ENCODE data around the gene GARRE1. TPM values are rescaled to one million over a fixed set of nuclear protein-coding genes. Genes with fewer than 3 reads are reported as not detected.
"Not testable (repeated sequence)": the region's sequence is repeated elsewhere in the genome, so short reads cannot be mapped to it uniquely, and the experiment has no call there.

Gene GARRE1, protein sequence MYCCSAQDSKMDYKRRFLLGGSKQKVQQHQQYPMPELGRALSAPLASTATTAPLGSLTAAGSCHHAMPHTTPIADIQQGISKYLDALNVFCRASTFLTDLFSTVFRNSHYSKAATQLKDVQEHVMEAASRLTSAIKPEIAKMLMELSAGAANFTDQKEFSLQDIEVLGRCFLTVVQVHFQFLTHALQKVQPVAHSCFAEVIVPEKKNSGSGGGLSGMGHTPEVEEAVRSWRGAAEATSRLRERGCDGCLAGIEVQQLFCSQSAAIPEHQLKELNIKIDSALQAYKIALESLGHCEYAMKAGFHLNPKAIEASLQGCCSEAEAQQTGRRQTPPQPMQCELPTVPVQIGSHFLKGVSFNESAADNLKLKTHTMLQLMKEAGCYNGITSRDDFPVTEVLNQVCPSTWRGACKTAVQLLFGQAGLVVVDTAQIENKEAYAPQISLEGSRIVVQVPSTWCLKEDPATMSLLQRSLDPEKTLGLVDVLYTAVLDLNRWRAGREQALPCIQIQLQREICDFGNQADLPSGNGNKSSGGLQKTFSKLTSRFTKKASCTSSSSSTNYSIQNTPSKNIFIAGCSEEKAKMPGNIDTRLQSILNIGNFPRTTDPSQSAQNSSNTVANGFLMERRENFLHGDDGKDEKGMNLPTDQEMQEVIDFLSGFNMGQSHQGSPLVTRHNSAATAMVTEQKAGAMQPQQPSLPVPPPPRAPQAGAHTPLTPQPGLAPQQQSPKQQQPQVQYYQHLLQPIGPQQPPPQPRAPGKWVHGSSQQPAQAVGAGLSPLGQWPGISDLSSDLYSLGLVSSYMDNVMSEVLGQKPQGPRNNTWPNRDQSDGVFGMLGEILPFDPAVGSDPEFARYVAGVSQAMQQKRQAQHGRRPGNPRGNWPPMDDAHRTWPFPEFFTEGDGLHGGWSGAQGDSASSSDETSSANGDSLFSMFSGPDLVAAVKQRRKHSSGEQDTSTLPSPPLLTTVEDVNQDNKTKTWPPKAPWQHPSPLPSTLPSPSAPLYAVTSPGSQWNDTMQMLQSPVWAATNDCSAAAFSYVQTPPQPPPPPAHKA (N-terminal part only)
- 13.1 TPM for polyA plus RNA-seq (2013, experiment 1 of 2; ENCODE audit: insufficient read length)
- polyA plus RNA-seq (2013, experiment 2 of 2; ENCODE audit: insufficient read length), result 12.2 TPM

DNA sequence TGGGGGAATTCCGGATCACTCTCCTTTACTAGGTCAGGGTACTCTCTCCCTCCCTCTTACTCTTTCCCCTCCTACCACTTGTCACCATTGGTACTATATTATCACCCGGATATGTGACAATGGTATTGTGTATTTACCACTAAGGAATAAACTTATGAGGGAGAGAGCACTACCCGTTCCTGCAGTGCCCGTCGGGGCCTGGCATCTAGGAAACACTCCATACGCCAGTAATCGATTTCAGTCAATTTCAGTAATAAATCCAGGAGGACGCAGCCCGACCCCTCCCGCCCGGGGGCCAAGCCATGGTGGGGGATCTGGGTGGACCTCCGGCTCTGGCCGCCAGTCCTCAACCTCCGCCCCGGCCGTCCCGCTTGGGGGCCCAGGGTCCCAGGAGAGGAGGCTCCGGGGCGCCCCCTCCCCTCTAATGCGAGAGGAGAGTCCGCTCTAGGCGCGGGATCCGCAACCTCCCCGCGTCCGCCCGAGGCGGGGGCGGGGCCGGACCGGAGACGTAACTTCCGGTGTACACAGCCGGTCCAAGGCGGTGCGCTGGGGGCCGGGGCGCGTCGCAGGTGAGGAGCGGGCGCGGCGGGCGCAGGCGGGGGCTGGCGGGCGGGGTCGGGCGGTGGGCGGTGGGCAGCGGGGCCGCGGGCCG is at the start of gene GARRE1:
Gene GARRE1, plus strand, starts transcription at position 509 of the 652 bp plus-strand sequence. CDS start 45,920 bp downstream, outside the sequence.
- DNase-seq, result peak; percentile 68

DNA sequence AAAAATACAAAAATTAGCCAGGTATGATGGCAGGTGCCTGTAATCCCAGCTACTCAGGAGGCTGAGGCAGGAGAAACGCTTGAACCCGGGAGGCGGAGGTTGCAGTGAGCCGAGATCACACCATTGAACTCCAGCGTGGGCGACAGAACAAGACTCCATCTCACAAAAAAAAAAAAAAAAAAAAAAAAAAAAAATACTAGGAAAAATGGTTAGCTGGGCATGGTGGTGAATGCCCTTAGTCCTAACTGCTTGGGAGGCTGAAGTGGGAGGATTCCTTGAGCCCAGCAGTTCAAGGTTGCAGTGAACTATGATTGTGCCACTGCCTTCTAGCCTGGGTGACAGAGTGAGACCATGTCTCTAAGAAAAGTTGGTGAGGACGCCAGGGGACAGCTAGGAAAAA is 49.0 kb upstream of the GARRE1 start:
- not testable (repeated sequence) for DNase-seq

DNA sequence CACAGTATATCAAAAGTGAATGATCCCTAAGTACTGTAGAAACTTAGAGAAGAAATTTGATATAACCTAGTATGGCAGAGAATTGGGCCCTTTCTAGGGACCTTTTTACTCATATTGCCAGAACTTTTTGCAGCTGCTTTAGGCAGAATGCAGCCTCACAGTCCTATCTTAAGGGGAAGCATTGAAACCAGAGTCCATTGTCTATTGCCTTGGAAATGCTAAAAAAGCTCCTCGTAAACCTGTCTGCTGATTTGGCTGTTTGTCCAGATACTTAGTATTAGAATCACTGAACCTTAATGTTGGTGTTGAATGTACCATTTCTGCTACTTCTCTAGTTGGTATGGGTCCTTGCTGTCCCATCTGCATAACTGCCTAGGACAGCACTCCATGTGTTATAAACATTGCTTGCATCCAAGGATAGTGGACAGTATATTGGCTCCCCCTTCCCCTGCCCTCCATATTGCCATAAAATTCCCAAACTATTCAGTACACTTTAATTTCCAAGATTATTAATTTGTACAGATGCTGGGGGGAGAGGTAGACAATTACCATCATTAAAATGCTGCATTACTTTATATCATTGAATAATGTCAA is 46.0 kb upstream of the GARRE1 start:
- no peak for DNase-seq

DNA sequence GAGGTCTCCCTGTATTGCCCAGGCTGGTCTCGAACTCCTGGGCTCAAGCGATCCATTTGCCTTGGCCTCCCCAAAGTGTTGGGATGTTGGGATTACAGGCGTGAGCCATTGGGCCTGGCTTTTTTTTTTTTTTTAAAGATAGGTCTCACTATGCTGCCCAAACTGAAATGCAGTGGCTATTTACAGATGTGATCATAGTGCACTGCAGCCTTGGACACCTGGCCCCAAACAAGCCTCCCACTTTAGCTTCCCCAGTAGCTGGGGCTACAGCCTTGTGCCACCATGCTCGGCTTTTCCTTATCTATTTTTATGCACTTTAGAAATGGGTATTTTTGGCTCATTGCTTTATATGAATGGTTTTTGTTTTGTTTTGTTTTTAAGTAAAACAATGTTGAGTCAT is 44.6 kb upstream of the GARRE1 start:
- DNase-seq, result no peak

DNA sequence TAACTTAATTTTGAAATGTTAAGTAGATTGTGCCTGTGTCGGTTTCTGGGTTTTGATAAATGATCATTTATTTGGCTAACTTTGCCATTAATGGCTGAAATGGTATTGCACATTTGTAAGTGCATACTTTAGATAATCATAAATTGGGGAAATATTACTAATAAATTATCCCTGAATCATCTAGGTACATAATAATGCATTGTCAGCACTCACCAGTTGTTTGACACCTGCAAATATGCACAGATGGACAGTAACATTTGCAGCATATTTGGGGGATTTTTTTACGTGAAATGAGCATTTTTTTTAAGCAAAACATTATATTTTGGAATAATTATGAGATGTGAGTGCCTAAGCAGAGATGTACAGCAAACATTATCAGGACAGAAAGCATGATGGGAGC is 41.1 kb upstream of the GARRE1 start:
- no peak for DNase-seq

DNA sequence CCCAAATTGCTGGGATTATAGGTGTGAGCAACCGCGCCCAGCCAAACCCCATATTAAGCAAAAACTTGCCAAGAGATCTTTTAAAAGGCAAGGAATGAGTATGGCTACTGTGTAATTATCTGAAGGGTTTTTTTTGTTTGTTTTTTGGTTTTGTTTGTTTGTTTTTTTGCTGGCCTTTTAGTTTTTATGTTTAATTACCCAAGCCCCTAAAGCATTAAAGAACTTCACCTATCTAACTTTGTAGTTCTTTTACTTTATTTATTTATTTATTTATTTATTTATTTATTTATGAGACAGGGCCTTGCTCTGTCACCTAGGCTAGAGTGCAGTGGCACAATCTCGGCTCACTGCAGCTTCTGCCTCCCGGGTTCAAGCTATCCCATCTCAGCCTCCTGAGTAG is 40.3 kb upstream of the GARRE1 start:
- no peak for DNase-seq

DNA sequence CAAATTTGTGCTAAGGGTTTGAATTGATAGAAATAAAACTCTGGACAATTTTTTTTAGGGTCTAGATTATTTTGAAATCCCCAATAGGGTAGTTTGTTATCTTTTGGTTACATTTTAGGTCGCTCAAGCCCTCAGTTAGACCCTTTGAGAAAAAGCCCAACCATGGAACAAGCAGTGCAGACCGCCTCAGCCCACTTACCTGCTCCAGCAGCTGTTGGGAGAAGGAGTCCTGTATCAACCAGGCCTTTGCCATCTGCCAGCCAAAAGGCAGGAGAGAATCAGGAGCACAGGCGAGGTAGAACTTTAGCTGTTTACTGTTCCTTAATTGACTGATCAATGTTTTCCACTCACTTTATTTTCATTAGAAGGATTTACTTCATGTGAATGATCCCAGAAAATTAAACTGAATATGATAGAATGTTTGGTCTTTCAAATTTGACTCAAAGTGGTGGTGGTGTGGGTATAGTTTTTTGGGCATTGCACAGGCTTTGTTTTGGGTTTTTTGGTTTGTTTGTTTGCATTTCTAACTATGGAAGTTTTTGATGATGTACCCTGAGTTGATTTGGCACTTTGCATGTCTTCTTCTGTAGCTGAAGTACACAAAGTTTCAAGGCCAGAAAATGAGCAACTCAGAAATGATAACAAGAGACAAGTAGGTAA is 39.2 kb upstream of the GARRE1 start:
- no peak for DNase-seq

DNA sequence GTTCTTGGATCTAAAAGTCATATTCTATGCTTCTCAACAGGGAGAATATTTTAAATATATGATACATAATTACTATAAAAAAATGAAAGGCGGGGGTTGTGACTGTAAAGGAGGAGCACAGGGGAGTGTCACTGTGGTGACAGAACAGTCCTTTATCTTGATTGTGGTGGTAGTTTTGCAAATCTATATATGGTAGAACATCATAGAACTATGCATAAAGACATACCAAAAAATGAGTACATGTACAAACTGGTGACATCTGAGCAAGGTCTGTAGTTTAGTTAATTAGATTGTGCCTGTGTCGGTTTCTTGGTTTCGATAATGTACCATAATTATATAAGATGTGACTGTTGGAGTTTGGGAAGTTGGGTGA is 38.7 kb upstream of the GARRE1 start:
- no peak for DNase-seq

DNA sequence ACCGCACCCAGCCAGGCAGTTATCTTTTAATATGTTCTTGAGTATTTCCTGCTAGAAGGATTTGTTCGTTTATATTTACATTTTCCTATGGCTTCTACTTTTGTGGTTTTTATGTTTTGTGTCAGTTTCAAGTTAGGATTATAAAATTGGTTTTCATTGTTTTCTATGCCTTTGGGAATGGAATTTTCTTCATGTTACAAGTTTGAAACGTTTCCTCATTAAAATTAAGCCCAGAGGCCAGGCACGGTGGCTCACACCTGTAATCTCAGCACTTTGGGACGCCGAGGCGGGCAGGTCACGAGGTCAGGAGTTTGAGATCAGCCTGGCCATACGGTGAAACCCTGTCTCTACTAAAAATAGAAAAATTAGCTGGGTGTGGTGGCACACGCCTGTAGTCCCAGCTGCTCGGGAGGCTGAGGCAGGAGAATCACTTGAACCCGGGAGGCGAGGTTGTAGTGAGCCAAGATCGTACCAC is 37.6 kb upstream of the GARRE1 start:
- DNase-seq, result not testable (repeated sequence)

DNA sequence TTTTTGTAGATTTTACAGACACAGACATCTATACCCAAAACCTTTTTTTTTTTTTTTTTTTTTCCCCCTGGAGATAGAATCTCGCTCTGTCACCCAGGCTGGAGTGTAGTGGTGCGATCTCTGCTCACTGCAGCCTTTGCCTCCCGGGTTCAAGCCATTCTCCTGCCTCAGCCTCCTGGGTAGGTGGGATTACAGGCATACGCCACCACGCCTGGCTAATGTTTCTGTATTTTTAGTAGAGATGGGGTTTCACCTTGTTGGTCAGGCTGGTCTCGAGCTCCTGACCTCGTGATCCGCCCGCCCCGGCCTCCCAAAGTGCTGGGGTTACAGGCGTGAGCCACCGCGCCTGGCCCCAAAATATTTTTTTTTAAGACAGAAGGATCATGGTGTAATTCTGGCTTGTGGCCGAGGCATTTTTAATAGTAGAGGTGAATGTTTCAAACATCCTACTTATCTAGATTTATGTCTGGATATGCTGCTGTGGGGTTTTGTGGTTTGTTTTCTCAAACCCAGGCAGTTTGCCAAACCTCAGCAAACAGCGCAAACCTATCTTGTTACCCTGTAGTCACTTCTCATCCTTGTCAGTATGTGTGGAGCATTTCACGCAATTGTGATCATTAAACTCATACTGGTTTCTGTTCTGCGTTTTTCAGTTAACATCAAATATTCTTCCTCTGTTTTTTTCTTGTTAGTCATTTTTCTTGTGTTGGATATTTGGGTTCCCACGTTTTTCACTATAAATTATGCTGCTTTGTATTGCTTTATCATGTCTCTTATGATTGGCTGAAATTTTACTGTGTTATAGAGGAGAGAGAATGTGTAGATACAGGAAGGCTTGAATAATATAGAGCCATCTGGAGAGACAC is 36.2 kb upstream of the GARRE1 start:
- peak; percentile 98 for DNase-seq

DNA sequence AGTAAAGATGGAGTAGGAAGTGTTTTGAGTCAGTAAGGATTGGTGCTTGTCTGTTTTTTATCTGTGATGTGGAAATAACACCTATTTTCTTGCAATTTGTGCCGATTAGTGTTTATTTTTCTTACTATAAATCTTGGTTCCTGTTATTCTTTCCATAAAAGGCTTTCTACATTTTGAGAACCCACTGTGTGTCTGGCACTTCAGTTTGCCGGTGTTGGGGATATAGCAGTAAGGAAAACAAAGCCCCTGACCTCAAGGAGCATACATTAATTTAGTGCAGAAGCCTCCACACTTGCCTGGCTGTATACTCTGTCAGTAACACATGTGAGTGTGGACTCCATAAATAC is 35.6 kb upstream of the GARRE1 start:
- DNase-seq, result no peak

DNA sequence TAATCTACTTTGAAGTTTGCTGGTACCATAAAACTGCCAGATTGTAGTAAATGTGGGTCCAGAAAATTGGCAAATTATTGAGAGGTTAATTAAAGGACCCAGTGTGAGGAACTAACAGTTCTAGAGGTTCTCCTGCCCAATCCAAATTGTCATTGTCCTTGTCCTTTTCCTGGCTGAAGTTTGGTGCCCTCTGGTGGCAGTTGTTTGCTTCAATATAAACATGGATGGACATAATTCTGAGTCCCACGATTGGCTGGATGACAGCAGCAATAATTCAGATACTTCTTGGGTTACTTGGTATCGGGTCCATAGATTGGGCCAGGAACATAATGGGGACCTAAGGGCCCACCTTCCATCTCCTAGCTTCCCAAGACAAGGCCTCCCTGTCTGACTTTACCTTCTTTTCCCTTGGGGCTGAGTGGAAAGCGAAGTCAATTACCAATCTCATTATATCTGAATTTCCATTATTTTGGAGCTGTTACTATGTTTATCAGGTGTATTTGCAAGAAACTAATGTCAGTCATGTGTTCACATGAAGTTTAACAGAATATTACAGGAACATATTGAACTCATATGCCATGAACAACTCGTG is 33.8 kb upstream of the GARRE1 start:
- DNase-seq, result peak; percentile 74

DNA sequence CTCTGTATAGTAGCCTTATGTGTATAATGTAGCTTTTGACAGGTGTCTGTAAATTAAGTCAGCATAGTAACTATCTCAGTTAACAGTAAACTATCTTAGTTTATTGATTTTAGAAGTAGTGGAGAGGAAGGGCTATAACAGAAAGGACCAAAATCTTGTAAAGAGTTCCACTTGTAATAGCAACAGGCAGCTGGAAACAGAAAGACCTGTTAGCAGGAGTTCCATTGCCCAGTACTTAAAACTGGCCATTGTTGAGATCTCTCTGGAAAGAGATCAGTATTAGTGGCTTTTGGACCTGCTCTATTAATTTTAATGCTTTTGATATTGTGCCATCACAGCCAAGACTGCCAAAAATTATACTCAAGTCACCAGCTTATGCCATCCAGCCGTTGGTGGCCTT is 32.0 kb upstream of the GARRE1 start:
- no peak for DNase-seq

DNA sequence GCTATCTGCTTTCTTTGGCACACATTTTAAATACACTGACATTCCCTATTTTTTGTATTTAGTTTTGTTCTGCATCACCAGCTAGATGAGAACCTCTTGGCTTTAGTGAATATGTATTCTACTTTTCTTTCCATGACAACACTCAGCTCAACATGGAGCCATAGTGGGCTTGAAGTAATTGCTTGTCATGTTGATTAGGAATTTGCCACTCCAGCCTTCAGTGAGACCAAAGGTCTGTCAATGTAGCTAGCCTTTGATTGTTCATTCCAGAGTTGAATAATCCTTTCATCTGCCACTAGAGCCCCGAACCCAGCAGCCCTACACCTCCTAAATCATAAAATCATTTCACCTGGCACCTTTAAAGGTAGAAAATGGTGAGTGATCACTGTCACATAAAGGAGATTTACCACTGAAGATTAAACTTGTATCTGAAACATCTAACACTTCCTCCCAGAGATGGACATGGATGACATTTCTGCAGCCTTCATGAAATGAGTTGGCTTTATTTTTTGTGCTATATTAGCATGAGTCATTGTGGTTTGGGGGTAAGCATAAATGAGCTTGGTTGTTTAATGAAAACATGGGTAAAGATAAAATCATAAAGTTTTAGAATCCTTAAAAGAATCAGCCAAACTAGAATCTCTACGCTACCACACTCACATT is 29.2 kb upstream of the GARRE1 start:
- DNase-seq, result peak; percentile 54

DNA sequence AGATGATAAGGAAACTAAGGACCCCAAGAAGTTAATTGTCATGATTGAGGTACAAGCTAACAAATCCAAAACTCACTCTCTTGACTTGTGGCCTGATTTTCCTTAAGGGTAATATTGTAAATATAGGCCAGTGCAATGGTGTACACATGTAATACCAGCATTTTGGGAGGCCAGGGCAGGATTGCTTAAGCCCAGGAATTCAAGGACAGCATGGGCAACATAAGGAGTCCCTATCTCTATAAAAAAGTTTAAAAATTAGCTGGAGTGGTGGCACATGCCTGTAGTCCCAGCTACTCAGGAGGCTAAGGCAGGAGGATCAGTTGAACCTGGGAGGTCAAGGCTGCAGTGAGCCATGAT is 28.7 kb upstream of the GARRE1 start:
- no peak for DNase-seq

DNA sequence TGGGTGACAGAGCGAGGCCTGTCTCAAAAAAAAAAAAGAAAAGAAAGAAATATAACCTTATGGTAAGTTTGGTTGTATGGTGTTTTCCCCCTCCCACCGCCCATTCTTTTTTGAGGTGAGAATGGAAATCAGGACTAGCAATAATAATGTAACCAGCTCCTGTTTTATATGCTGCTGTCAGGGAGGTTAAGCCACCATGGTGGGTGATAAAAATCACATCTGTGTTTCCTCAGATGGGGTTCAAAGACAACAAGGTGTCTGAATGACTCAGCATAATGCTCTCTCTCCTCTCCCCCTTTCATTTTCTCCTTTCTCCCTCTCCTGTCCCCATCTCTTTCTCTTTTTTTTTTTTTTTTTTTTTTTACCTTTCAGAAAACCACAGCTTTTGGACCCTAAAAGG is 28.3 kb upstream of the GARRE1 start:
- DNase-seq, result no peak

DNA sequence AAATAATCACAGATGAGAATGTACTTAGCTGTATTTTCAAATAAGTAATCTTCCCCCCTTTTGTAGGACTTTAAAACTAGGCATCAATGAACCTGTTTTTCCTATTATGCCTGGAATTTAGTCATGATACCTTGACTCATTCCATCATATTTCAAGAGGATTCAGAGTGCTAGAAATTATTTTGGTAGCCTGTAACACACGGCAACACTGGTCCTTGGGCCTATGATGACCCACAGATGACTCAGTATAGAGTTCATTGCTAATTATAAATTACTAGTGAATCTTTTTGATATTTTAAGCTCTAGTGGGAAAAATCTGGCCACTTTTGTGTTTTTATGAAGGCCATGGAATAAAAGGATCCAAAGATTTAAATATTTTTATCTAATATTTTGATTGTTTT is 26.0 kb upstream of the GARRE1 start:
- DNase-seq, result no peak

DNA sequence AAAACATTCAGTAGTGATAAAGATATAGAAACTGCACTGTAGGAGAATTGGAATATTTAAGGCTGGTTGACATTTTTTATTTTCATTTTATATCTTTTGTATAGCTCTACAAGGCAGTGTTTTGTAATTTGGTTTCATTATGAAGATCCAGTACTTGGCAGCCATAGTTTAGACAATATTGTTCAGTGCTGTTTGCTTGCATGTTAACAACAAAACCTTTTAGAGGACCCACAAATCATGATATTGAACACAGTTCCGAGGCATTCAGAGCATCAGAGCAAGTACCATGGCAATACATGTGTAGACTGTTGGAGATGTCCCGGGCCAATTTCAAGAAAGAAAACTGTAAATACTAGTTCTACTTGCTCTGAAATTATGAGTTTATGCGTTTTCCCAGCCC is 25.6 kb upstream of the GARRE1 start:
- DNase-seq, result no peak

DNA sequence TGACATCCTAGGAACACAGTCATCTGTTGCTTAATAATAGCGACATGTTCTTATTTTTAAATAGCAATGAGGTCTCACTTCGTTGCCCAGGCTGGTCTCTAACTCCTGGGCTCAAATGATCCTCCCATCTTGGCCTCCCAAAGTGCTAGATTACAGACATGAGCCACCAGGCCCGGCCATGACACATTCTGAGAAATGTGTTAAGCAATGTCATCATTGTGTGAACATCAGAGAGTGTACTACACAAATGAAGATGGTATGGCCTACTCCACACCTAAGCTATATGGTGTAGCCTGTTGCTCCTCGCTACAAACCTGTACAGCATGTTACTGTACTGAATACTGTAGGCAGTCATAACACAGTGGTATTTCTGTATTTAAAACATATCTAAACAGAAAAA is 24.6 kb upstream of the GARRE1 start:
- DNase-seq, result no peak

DNA sequence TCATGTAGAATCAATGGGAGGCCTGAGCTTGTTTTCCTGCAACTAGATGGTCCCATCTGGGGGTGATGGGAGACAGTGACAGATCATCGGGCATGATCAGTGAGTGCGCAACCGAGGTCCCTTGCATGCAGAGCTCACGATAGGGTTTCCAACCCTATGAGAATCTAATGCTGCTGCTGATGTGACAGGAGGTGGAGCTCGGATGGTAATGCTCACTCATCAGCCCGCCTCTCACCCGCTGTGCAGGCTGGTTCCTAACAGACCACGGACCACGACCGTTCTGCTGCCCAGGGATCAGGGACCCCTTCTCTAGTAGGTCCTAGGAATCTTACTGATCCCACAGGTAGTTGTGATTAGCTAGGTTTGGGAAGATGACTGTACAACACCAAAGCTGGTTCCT is 23.5 kb upstream of the GARRE1 start:
- no peak for DNase-seq

Data from fibroblast of skin of scalp (primary cell).